GM08714 (cell line): ENCODE measurements around the gene NES.

Experiments
- H3K4me3 ChIP-seq: fragments of 200-500 bp; sonication (Bioruptor generic); 2 replicates; pipeline ENCODE4 v1.5.1; 2014; ENCODE audit warnings: mild to moderate bottlenecking, low read length, inconsistent platforms
- ZNF274 ChIP-seq: IDR thresholded peaks from 2 replicates; pipeline ENCODE4 v1.6.1; 2012; ENCODE audit warnings: mild to moderate bottlenecking, low read depth, low read length

NES gene

DNA sequence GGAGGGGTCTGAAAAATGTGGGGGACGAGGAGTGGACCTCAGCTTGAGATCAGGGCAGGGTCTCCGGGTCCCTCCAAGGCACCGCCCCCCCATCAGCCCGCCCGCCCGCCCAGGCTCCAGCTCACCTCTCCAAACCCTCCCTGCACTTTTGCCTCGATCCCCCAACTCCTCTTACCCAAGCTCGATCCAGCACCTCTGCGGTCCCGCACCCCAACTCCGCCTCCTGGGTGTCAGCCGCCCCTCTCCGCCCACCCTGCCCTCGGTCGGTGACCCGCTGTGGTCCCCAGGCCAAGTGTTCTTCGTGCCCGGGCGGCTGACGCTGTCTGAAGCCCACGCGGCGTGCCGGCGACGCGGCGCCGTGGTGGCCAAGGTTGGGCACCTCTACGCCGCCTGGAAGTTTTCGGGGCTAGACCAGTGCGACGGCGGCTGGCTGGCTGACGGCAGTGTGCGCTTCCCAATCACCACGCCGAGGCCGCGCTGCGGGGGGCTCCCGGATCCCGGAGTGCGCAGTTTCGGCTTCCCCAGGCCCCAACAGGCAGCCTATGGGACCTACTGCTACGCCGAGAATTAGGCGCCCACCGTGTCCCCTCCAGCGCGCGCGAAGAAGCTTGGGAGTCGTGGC lies 52.3 kb downstream of the NES start:
- no peak overlapping the region for H3K4me3 ChIP-seq
- TF ChIP-seq ZNF274: no peak

DNA sequence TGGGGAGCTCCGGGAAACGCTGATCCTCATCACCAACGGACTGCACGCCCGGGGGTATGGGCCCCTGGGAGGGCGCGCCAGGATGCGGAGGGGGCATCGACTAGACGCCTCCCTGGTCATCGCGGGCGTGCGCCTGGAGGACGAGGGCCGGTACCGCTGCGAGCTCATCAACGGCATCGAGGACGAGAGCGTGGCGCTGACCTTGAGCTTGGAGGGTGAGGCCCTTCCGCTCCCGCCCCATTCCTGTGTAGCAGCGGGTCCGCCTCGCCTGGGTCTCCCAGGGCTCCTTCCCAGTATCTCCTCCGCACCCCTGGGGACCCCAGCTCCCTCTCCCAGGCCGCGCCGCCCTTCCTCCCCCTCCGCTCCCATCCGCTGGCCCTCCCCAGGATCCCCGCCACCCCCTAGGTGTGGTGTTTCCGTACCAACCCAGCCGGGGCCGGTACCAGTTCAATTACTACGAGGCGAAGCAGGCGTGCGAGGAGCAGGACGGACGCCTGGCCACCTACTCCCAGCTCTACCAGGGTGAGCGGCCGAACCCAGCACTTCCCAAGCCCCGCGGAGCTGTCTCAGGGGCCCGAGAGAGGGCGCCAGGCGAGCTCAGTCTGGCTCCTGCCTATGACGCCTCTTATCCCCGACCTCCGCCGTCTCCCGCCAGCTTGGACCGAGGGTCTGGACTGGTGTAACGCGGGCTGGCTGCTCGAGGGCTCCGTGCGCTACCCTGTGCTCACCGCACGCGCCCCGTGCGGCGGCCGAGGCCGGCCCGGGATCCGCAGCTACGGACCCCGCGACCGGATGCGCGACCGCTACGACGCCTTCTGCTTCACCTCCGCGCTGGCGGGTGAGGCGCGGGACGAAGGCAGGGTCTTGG lies 53.0 kb downstream of the NES start:
- no peak for TF ChIP-seq ZNF274
- no peak overlapping the region for H3K4me3 ChIP-seq

DNA sequence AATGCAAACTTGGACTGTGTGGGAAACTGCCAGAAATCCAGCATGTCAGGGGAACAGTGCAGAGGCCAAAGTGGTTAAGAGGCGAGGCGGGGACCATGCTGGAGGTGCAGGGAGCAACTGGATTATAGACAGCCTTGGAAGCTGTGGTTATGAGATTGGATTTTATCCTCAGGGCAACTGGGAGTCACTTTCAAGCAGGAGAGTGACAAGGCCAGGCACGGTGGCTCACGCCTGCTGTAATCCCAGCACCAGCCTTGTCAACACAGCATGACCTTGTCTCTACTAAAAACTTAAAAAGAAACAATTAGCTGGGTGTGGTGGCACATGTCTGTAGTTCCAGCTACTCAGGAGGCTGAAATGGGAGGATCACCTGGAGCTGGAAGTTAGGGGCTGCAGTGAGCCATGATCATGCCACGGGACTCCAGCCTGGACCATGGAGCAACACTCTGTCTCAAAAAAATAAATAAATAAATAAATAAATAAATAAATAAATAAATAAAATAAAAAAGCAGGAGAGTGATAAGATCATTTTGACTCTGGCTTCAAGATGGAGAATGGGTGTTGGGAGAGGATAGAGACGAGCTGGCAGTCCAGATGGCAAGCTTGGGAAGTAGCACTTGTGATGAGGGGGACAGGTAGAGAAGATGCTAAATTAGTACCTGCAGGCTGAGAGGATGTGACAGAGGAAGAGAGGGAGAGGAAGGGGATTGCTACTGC lies 54.5 kb downstream of the NES start:
- TF ChIP-seq ZNF274: no peak
- no peak overlapping the region for H3K4me3 ChIP-seq

DNA sequence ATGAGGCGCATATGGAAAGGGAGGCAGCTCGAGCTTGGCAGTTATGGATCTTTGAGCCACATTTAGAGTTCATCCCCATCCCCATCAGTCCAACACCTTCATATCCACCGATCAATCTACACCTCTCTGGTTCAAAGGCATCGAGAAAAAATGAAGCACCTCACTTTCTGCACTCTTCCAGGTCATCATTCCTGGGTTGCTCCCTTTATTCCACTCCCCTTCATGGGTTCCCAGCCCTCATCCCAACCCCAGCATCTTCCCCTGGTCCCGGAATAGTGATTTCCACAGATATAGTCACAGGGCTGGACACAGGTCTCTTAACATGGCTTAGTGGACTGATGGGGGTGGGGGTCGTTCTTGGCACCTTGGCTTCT lies 57.6 kb downstream of the NES start:
- no peak overlapping the region for H3K4me3 ChIP-seq
- TF ChIP-seq ZNF274: no peak

DNA sequence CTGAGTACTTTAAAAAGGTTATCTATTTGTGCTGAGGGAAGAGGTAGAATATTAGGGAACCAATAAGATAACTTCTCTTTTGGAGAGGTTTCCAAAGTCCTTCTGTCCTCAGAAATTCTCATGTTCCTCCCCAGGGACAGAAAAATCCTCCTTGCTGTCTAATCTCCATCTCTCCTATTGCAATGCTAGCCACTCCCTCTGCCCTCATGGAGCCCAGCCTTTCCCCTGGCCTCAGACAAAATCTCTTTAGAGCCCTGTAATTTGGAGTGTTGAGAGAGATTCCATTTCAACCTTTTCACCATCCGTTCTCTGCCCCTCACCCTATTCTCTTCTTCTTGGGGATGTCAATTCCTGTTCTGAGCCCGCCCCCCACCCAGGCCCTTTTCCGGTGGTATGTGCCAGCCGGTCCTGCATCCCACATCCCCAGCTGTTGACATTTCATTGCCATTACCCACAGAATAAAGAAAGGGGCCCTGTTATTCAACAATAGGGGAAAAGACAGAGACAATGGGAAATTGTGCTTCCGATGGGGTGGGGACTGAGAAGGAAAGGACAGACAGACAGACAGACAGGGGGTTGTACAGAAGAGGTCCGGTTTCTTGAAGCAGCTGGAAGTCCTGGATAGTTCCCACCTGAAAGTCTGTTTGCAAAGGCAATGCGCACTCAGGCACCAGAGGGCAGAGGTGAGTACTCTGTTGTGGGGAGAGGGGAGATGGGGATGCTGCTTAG lies 58.2 kb downstream of the NES start, which contains the start of gene HAPLN2:
HAPLN2 (plus strand) TSS at position 563 of the 729 bp plus-strand sequence. CDS start 4,076 bp downstream, outside the sequence.
- TF ChIP-seq ZNF274: no peak
- no peak within 1 kb of the TSS for H3K4me3 ChIP-seq
